GM10266 (cell line): ENCODE measurements around the gene PDE8B.

Source experiments
- DNase-seq: peaks from one replicate; pipeline ENCODE4 v3.0.0; 2012; ENCODE audit errors: extremely low spot score
- CTCF ChIP-seq: IDR thresholded peaks from 2 replicates; pipeline ENCODE4 v1.5.1; 2012; ENCODE audit warnings: mild to moderate bottlenecking, low read depth; ENCODE audit not compliant: control insufficient read depth, insufficient read depth; ENCODE audit errors: missing control alignments

PDE8B gene

GRCh38 chr5:77192441-77193050 is 17.9 kb upstream of the PDE8B start:
- TF ChIP-seq CTCF, result no peak

GRCh38 chr5:77194762-77195161 is 15.7 kb upstream of the PDE8B start:
- TF ChIP-seq CTCF, result no peak
- no peak for DNase-seq

More at GRCh38 chr5:77192441-77193050, 17.9 kb upstream of the PDE8B start:
- no peak for DNase-seq

- DNase-seq, result no peak
- no peak for TF ChIP-seq CTCF
These were observed 12.5 kb upstream of the PDE8B start for GRCh38 chr5:77197840-77198554.

GRCh38 chr5:77200663-77201062 is 9.8 kb upstream of the PDE8B start:
- no peak for DNase-seq
- no peak for TF ChIP-seq CTCF

GRCh38 chr5:77202145-77202544 is 8.3 kb upstream of the PDE8B start:
- no peak for DNase-seq
- TF ChIP-seq CTCF, result no peak

GRCh38 chr5:77204967-77205366 is 5.5 kb upstream of the PDE8B start:
- DNase-seq, result no peak
- no peak for TF ChIP-seq CTCF

GRCh38 chr5:77208507-77209163 is 1.8 kb upstream of the PDE8B start:
- TF ChIP-seq CTCF, result no peak
- DNase-seq, result no peak
